Measurements from ENCODE around the gene WNT9A. TPM values are rescaled to one million over a fixed set of nuclear protein-coding genes. Genes with fewer than 3 reads are reported as not detected.
"Not testable (repeated sequence)": the region's sequence is repeated elsewhere in the genome, so short reads cannot be mapped to it uniquely, and the experiment has no call there.

WNT9A gene
- polyA plus RNA-seq, 1 donor from 2014 or later: 0.57 TPM

- H4K20me1 ChIP-seq (ENCODE audit: insufficient read depth); H3K9me2 ChIP-seq (ENCODE audit: insufficient read depth, low read length); H3K9me3 ChIP-seq (ENCODE audit: low read length); H3K36me3 ChIP-seq (ENCODE audit: insufficient read depth, low read length); H3F3A ChIP-seq (ENCODE audit: insufficient read depth, low read length, poor library complexity, severe bottlenecking); H2AFZ ChIP-seq (ENCODE audit: low read depth, low read length); H3K9ac ChIP-seq (ENCODE audit: low read length); H3K27ac ChIP-seq (ENCODE audit: low read length); H3K79me2 ChIP-seq (replicated peaks; ENCODE audit: insufficient read depth, low read length); H3K27me3 ChIP-seq (ENCODE audit: insufficient read depth, low read depth, low read length); H3K4me3 ChIP-seq (ENCODE audit: low read length); H3K4me2 ChIP-seq (ENCODE audit: low read length): not testable (repeated sequence)
Observed at GRCh38 chr1:227975583-227976283, 28.0 kb upstream of the WNT9A start.

DNA sequence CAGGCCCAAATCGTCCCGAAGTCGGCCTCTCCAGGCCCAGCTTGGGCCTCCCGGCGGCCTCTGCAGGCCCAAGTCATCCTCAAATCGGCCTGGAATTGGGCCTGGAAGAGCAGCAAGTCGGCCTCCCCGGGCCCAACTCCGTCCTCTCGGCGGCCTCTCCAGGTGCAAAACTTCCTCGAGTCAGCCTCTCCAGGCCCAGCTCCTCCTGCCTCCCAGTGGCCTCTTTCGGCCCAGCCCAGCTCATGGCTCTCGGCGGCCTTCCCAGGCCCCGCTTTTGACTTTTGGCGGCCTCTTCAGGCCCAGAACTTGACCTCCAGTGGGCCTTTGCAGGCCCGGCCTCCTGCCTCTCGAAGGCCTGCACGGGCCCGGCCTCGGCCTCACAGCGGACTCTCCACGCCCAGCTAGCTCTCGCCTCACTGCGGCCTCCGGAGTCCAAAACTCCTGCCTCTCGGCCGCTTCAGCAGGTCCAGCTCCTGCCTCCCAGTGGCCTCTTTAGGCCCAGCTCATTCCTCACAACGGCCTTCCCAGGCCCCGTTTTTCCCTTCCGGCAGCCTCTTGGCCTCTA lies 26.1 kb upstream of the WNT9A start:
- not testable (repeated sequence) for H3K9me2 ChIP-seq (ENCODE audit: insufficient read depth, low read length); H3K36me3 ChIP-seq (ENCODE audit: insufficient read depth, low read length); H3K4me3 ChIP-seq (ENCODE audit: low read length); H3K27ac ChIP-seq (ENCODE audit: low read length); H3F3A ChIP-seq (ENCODE audit: insufficient read depth, low read length, poor library complexity, severe bottlenecking); H3K4me2 ChIP-seq (ENCODE audit: low read length); H3K9me3 ChIP-seq (ENCODE audit: low read length); H3K27me3 ChIP-seq (ENCODE audit: insufficient read depth, low read depth, low read length); H3K9ac ChIP-seq (ENCODE audit: low read length); H3K79me2 ChIP-seq (replicated peaks; ENCODE audit: insufficient read depth, low read length); H2AFZ ChIP-seq (ENCODE audit: low read depth, low read length); H4K20me1 ChIP-seq (ENCODE audit: insufficient read depth)

DNA sequence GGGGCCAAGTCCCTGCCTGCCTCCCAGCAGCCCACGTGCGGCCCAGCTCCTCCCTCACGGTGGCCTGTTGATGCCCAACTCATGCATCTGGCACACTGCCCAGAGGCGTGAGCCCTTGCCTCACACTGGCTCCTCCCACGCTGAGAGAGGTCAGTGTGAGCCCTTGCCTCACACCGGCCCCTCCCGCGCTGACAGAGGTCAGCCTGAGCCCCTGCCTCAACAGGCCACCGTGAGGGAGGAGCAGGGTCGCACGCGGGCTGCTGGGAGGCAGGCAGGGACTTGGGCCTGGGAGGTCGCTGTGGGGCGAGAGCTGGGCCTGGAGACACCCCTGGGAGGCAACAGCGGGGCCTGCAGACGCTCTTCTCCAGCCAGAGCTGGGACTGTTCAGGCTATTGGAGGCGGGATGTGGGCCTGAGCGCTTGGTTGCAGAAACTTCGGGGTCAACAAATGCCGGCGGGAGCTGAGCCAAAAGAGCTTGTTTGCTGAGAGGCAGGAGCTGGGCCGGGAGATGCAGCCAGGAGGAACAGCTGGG lies 25.2 kb upstream of the WNT9A start:
- not testable (repeated sequence) for H3K9me2 ChIP-seq (ENCODE audit: insufficient read depth, low read length); H2AFZ ChIP-seq (ENCODE audit: low read depth, low read length); H3K36me3 ChIP-seq (ENCODE audit: insufficient read depth, low read length); H3K4me3 ChIP-seq (ENCODE audit: low read length); H3K79me2 ChIP-seq (replicated peaks; ENCODE audit: insufficient read depth, low read length); H3K9me3 ChIP-seq (ENCODE audit: low read length); H3K4me2 ChIP-seq (ENCODE audit: low read length); H3F3A ChIP-seq (ENCODE audit: insufficient read depth, low read length, poor library complexity, severe bottlenecking); H3K27me3 ChIP-seq (ENCODE audit: insufficient read depth, low read depth, low read length); H4K20me1 ChIP-seq (ENCODE audit: insufficient read depth); H3K9ac ChIP-seq (ENCODE audit: low read length); H3K27ac ChIP-seq (ENCODE audit: low read length)

GRCh38 chr1:227972283-227972679 lies 24.5 kb upstream of the WNT9A start:
- H3K79me2 ChIP-seq (replicated peaks; ENCODE audit: insufficient read depth, low read length); H4K20me1 ChIP-seq (ENCODE audit: insufficient read depth); H3K4me3 ChIP-seq (ENCODE audit: low read length); H3K27ac ChIP-seq (ENCODE audit: low read length); H3K4me2 ChIP-seq (ENCODE audit: low read length); H3K9me2 ChIP-seq (ENCODE audit: insufficient read depth, low read length); H3K27me3 ChIP-seq (ENCODE audit: insufficient read depth, low read depth, low read length); H3F3A ChIP-seq (ENCODE audit: insufficient read depth, low read length, poor library complexity, severe bottlenecking); H2AFZ ChIP-seq (ENCODE audit: low read depth, low read length); H3K9ac ChIP-seq (ENCODE audit: low read length); H3K36me3 ChIP-seq (ENCODE audit: insufficient read depth, low read length); H3K9me3 ChIP-seq (ENCODE audit: low read length): not testable (repeated sequence)

DNA sequence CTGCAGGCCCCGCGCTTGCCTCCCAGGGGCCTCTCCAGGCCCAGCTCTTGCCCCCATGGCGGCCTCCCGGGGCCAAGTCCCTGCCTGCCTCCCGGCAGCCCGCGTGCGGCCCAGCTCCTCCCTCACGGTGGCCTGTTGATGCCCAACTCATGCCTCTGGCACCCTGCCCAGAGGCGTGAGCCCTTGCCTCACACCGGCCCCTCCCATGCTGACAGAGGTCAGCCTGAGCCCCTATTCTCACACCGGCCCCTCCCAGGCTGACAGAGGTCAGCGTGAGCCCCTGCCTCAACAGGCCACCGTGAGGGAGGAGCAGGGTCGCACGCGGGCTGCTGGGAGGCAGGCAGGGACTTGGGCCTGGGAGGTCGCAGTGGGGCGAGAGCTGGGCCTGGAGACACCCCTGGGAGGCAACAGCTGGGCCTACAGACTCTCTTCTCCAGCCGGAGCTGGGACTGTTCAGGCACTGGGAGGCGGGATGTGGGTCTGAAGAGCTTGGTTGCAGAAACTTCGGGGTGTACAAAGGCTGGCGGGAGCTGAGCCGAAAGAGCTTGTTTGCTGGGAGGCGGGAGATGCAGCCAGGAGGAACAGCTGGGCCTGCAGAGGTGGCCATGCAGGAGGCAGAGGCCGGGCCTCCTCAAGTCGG lies 24.0 kb upstream of the WNT9A start:
- H3K9me2 ChIP-seq (ENCODE audit: insufficient read depth, low read length); H3K9ac ChIP-seq (ENCODE audit: low read length); H3K27ac ChIP-seq (ENCODE audit: low read length); H3F3A ChIP-seq (ENCODE audit: insufficient read depth, low read length, poor library complexity, severe bottlenecking); H3K9me3 ChIP-seq (ENCODE audit: low read length); H4K20me1 ChIP-seq (ENCODE audit: insufficient read depth); H3K4me3 ChIP-seq (ENCODE audit: low read length); H3K79me2 ChIP-seq (replicated peaks; ENCODE audit: insufficient read depth, low read length); H3K4me2 ChIP-seq (ENCODE audit: low read length); H3K27me3 ChIP-seq (ENCODE audit: insufficient read depth, low read depth, low read length); H3K36me3 ChIP-seq (ENCODE audit: insufficient read depth, low read length); H2AFZ ChIP-seq (ENCODE audit: low read depth, low read length): not testable (repeated sequence)

DNA sequence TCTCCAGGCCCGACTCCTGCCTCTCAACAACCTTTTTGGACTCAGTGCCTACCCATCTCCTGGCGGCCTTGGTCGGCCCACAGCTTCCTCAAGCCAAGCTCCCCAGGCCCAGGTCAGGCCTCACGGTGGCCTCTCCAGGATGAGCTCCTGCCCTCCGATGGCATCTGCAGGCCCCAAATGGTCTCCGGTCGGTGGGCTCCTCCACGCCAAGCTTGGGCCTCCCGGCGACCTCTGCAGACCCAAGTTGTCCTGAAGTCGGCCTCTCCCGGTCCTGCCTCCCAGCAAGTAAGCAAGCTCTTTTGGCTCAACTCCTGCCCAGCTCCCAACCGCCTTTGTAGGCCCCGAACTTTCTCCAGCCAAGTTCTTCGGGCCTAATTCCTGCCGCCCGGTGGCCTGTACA lies 23.5 kb upstream of the WNT9A start:
- not testable (repeated sequence) for H3K27ac ChIP-seq (ENCODE audit: low read length); H3F3A ChIP-seq (ENCODE audit: insufficient read depth, low read length, poor library complexity, severe bottlenecking); H3K79me2 ChIP-seq (replicated peaks; ENCODE audit: insufficient read depth, low read length); H3K4me2 ChIP-seq (ENCODE audit: low read length); H3K9ac ChIP-seq (ENCODE audit: low read length); H3K9me3 ChIP-seq (ENCODE audit: low read length); H2AFZ ChIP-seq (ENCODE audit: low read depth, low read length); H3K27me3 ChIP-seq (ENCODE audit: insufficient read depth, low read depth, low read length); H3K9me2 ChIP-seq (ENCODE audit: insufficient read depth, low read length); H4K20me1 ChIP-seq (ENCODE audit: insufficient read depth); H3K4me3 ChIP-seq (ENCODE audit: low read length); H3K36me3 ChIP-seq (ENCODE audit: insufficient read depth, low read length)

- not testable (repeated sequence) for H3K9ac ChIP-seq (ENCODE audit: low read length); H3K9me3 ChIP-seq (ENCODE audit: low read length); H2AFZ ChIP-seq (ENCODE audit: low read depth, low read length); H3K4me2 ChIP-seq (ENCODE audit: low read length); H3K9me2 ChIP-seq (ENCODE audit: insufficient read depth, low read length); H4K20me1 ChIP-seq (ENCODE audit: insufficient read depth); H3K79me2 ChIP-seq (replicated peaks; ENCODE audit: insufficient read depth, low read length); H3F3A ChIP-seq (ENCODE audit: insufficient read depth, low read length, poor library complexity, severe bottlenecking); H3K4me3 ChIP-seq (ENCODE audit: low read length); H3K27ac ChIP-seq (ENCODE audit: low read length); H3K27me3 ChIP-seq (ENCODE audit: insufficient read depth, low read depth, low read length); H3K36me3 ChIP-seq (ENCODE audit: insufficient read depth, low read length)
Observed at GRCh38 chr1:227970076-227970995, 22.6 kb upstream of the WNT9A start.

Data from neural cell (in vitro differentiated cells).